ENCODE data around the gene CLEC16A. TPM values are rescaled to one million over a fixed set of nuclear protein-coding genes. Genes with fewer than 3 reads are reported as not detected.

The CLEC16A gene
- total RNA-seq, 2 donors from 2014 or later: 31.1 to 32.0 TPM

GRCh38 chr16:10987361-10988163 lies 43.2 kb downstream of the CLEC16A start:
- Mint-ChIP-seq H3K27ac (peak overlapping the region; percentile 84), H3K27me3 (no peaks in the 10 kb centered on the region), H3K36me3 (ENCODE audit: low read depth) (peaks cover 2% of the 10 kb centered on the region), H3K4me3 (peak overlapping the region; percentile 91), H3K4me1 (peaks cover 46% of the 10 kb centered on the region)
- ATAC-seq (peak; percentile 58), DNase-seq (no peak)
- no peaks in the 10 kb centered on the region for H3K9me3 ChIP-seq (ENCODE audit: control insufficient read depth, low read length, poor library complexity, severe bottlenecking)

GRCh38 chr16:10988164-10988803 lies 43.9 kb downstream of the CLEC16A start:
- H3K4me1 Mint-ChIP-seq: peaks cover 48% of the 10 kb centered on the region
- no peak for DNase-seq
- H3K36me3 Mint-ChIP-seq (ENCODE audit: low read depth): peaks cover 2% of the 10 kb centered on the region

GRCh38 chr16:10988879-10989278 lies 44.5 kb downstream of the CLEC16A start:
- H3K27ac Mint-ChIP-seq: peak overlapping the region; percentile 84
- DNase-seq (no peak), ATAC-seq (no peak)
- H3K9me3 ChIP-seq (ENCODE audit: control insufficient read depth, low read length, poor library complexity, severe bottlenecking): no peaks in the 10 kb centered on the region
- H3K36me3 Mint-ChIP-seq (ENCODE audit: low read depth): peaks cover 2% of the 10 kb centered on the region
- H3K4me3 Mint-ChIP-seq: peak overlapping the region; percentile 68
- no peaks in the 10 kb centered on the region for H3K27me3 Mint-ChIP-seq
- H3K4me1 Mint-ChIP-seq: peaks cover 45% of the 10 kb centered on the region

More at GRCh38 chr16:10988164-10988803, 43.9 kb downstream of the CLEC16A start:
- H3K4me3 Mint-ChIP-seq: peak overlapping the region; percentile 91
- H3K27me3 Mint-ChIP-seq: no peaks in the 10 kb centered on the region
- no peaks in the 10 kb centered on the region for H3K9me3 ChIP-seq (ENCODE audit: control insufficient read depth, low read length, poor library complexity, severe bottlenecking)
- peak overlapping the region; percentile 84 for H3K27ac Mint-ChIP-seq
- peak; percentile 71 for ATAC-seq

- Mint-ChIP-seq H3K27ac (no peak overlapping the region), H3K4me3 (peak overlapping the region; percentile 68), H3K27me3 (no peaks in the 10 kb centered on the region), H3K4me1 (peaks cover 41% of the 10 kb centered on the region), H3K36me3 (ENCODE audit: low read depth) (peaks cover 5% of the 10 kb centered on the region)
- DNase-seq: no peak
- no peak for ATAC-seq
- H3K9me3 ChIP-seq (ENCODE audit: control insufficient read depth, low read length, poor library complexity, severe bottlenecking): no peaks in the 10 kb centered on the region
Observed at GRCh38 chr16:10989559-10989958, 45.2 kb downstream of the CLEC16A start.

- H3K36me3 Mint-ChIP-seq (ENCODE audit: low read depth): peaks cover 8% of the 10 kb centered on the region
- ATAC-seq (no peak), DNase-seq (no peak)
- H3K4me3 Mint-ChIP-seq: no peak overlapping the region
- no peaks in the 10 kb centered on the region for H3K9me3 ChIP-seq (ENCODE audit: control insufficient read depth, low read length, poor library complexity, severe bottlenecking)
- peaks cover 45% of the 10 kb centered on the region for H3K4me1 Mint-ChIP-seq
- no peak overlapping the region for H3K27ac Mint-ChIP-seq
- H3K27me3 Mint-ChIP-seq: no peaks in the 10 kb centered on the region
Observed at GRCh38 chr16:10990378-10990777, 46.0 kb downstream of the CLEC16A start.

GRCh38 chr16:10992112-10992511 lies 47.7 kb downstream of the CLEC16A start:
- peaks cover 48% of the 10 kb centered on the region for H3K4me1 Mint-ChIP-seq
- H3K9me3 ChIP-seq (ENCODE audit: control insufficient read depth, low read length, poor library complexity, severe bottlenecking): no peaks in the 10 kb centered on the region
- DNase-seq (no peak), ATAC-seq (no peak)
- H3K4me3 Mint-ChIP-seq: no peak overlapping the region
- no peaks in the 10 kb centered on the region for H3K27me3 Mint-ChIP-seq
- H3K36me3 Mint-ChIP-seq (ENCODE audit: low read depth): peaks cover 11% of the 10 kb centered on the region
- no peak overlapping the region for H3K27ac Mint-ChIP-seq

GRCh38 chr16:10992797-10993196 lies 48.4 kb downstream of the CLEC16A start:
- Mint-ChIP-seq H3K4me1 (peaks cover 43% of the 10 kb centered on the region), H3K36me3 (ENCODE audit: low read depth) (peaks cover 11% of the 10 kb centered on the region), H3K27ac (no peak overlapping the region), H3K4me3 (no peak overlapping the region), H3K27me3 (no peaks in the 10 kb centered on the region)
- DNase-seq: no peak
- no peaks in the 10 kb centered on the region for H3K9me3 ChIP-seq (ENCODE audit: control insufficient read depth, low read length, poor library complexity, severe bottlenecking)
- ATAC-seq: no peak

GRCh38 chr16:10993649-10994048 lies 49.3 kb downstream of the CLEC16A start:
- Mint-ChIP-seq H3K36me3 (ENCODE audit: low read depth) (peaks cover 13% of the 10 kb centered on the region), H3K27ac (no peak overlapping the region), H3K4me3 (no peak overlapping the region), H3K4me1 (peaks cover 34% of the 10 kb centered on the region), H3K27me3 (no peaks in the 10 kb centered on the region)
- ATAC-seq: no peak
- H3K9me3 ChIP-seq (ENCODE audit: control insufficient read depth, low read length, poor library complexity, severe bottlenecking): no peaks in the 10 kb centered on the region
- no peak for DNase-seq

- DNase-seq (no peak), ATAC-seq (no peak)
- Mint-ChIP-seq H3K27ac (no peak overlapping the region), H3K4me3 (no peak overlapping the region), H3K36me3 (ENCODE audit: low read depth) (peaks cover 13% of the 10 kb centered on the region), H3K4me1 (peaks cover 28% of the 10 kb centered on the region), H3K27me3 (no peaks in the 10 kb centered on the region)
- H3K9me3 ChIP-seq (ENCODE audit: control insufficient read depth, low read length, poor library complexity, severe bottlenecking): no peaks in the 10 kb centered on the region
Observed at GRCh38 chr16:10994571-10994970, 50.2 kb downstream of the CLEC16A start.

- Mint-ChIP-seq H3K27me3 (no peaks in the 10 kb centered on the region), H3K4me1 (peaks cover 28% of the 10 kb centered on the region), H3K36me3 (ENCODE audit: low read depth) (peaks cover 13% of the 10 kb centered on the region), H3K4me3 (no peak overlapping the region), H3K27ac (no peak overlapping the region)
- DNase-seq: no peak
- no peaks in the 10 kb centered on the region for H3K9me3 ChIP-seq (ENCODE audit: control insufficient read depth, low read length, poor library complexity, severe bottlenecking)
- ATAC-seq: no peak
Observed at GRCh38 chr16:10995565-10995964, 51.2 kb downstream of the CLEC16A start.

GRCh38 chr16:10997485-10997884 lies 53.1 kb downstream of the CLEC16A start:
- peaks cover 20% of the 10 kb centered on the region for H3K4me1 Mint-ChIP-seq
- no peak for ATAC-seq
- H3K27me3 Mint-ChIP-seq: no peaks in the 10 kb centered on the region
- no peaks in the 10 kb centered on the region for H3K9me3 ChIP-seq (ENCODE audit: control insufficient read depth, low read length, poor library complexity, severe bottlenecking)
- peaks cover 11% of the 10 kb centered on the region for H3K36me3 Mint-ChIP-seq (ENCODE audit: low read depth)
- no peak for DNase-seq
- H3K4me3 Mint-ChIP-seq: no peak overlapping the region
- H3K27ac Mint-ChIP-seq: peak overlapping the region; percentile 21

GRCh38 chr16:10999300-10999699 lies 54.9 kb downstream of the CLEC16A start:
- no peaks in the 10 kb centered on the region for H3K9me3 ChIP-seq (ENCODE audit: control insufficient read depth, low read length, poor library complexity, severe bottlenecking)
- DNase-seq: no peak
- H3K27me3 Mint-ChIP-seq: no peaks in the 10 kb centered on the region
- no peak overlapping the region for H3K4me3 Mint-ChIP-seq
- no peak overlapping the region for H3K27ac Mint-ChIP-seq
- ATAC-seq: no peak
- peaks cover 12% of the 10 kb centered on the region for H3K36me3 Mint-ChIP-seq (ENCODE audit: low read depth)
- peaks cover 16% of the 10 kb centered on the region for H3K4me1 Mint-ChIP-seq

- H3K27me3 Mint-ChIP-seq: no peaks in the 10 kb centered on the region
- DNase-seq (no peak), ATAC-seq (no peak)
- H3K4me3 Mint-ChIP-seq: no peak overlapping the region
- H3K27ac Mint-ChIP-seq: no peak overlapping the region
- H3K36me3 Mint-ChIP-seq (ENCODE audit: low read depth): peaks cover 4% of the 10 kb centered on the region
- H3K9me3 ChIP-seq (ENCODE audit: control insufficient read depth, low read length, poor library complexity, severe bottlenecking): no peaks in the 10 kb centered on the region
- peaks cover 7% of the 10 kb centered on the region for H3K4me1 Mint-ChIP-seq
Observed at GRCh38 chr16:11001611-11002010, 57.2 kb downstream of the CLEC16A start.

Measured in T-helper 17 cell (primary cell).